Cardiac muscle cell (in vitro differentiated cells and primary cell): ENCODE results near the gene EIF5. TPM values are rescaled to one million over a fixed set of nuclear protein-coding genes. Genes with fewer than 3 reads are reported as not detected.
A peak's percentile ranks its signal among the peaks of the same experiment; 100 is the strongest.

Experiments
- DNase-seq, 2 donors: peaks; one replicate each; pipeline versions ENCODE4 v3.0.0 to v3.0.0-alpha.2; 2010 to 2017; ENCODE audit warnings: low read depth in 1 of 2, low spot score in 1 of 2
- H3K27ac ChIP-seq: fragments of 200-600 bp; sonication (generic); 2 replicates; pipeline ENCODE4 v1.5.1; 2016
- H3K27me3 ChIP-seq: fragments of 200-600 bp; sonication (generic); 2 replicates; pipeline ENCODE4 v1.6.0; 2016; ENCODE audit warnings: control low read depth
- H3K36me3 ChIP-seq: fragments of 200-600 bp; sonication (generic); 2 replicates; pipeline ENCODE4 v1.5.1; 2016; ENCODE audit warnings: control low read depth
- H3K4me1 ChIP-seq: fragments of 200-600 bp; sonication (generic); 2 replicates; pipeline ENCODE4 v1.8.1; 2017; ENCODE audit warnings: low read depth, mild to moderate bottlenecking, mixed run types
- H3K4me3 ChIP-seq: fragments of 200-600 bp; sonication (generic); 2 replicates; pipeline ENCODE4 v1.5.1; 2016; ENCODE audit warnings: mild to moderate bottlenecking
- H3K9me3 ChIP-seq: fragments of 200-600 bp; sonication (generic); 2 replicates; pipeline ENCODE4 v1.5.1; 2017; ENCODE audit warnings: low read depth, mild to moderate bottlenecking, control low read depth
- polyA plus RNA-seq: library from polyadenylated mRNA; unstranded; fragments of >200 nt; fragmentation: Nextera tagmentation; extraction: Ambion mirVana; gene quantifications from 2 replicates; pipeline ENCODE4 v1.2.1, GENCODE V29; 2016
- total RNA-seq: library from RNA; depleted of rRNA; stranded (reverse); fragments of >200 nt; gene quantifications from 2 replicates; pipeline ENCODE4 v1.2.3, GENCODE V29; 2016
- TF ChIP-seq, protein P1 (sequence below): IDR thresholded peaks from 2 replicates; pipeline ENCODE4 v1.5.1; 2012; ENCODE audit warnings: low read depth, mild to moderate bottlenecking, low read length

The EIF5 gene
- total and polyA plus RNA-seq, 2 experiments from 2014 or later, result 149 to 441 TPM

DNA sequence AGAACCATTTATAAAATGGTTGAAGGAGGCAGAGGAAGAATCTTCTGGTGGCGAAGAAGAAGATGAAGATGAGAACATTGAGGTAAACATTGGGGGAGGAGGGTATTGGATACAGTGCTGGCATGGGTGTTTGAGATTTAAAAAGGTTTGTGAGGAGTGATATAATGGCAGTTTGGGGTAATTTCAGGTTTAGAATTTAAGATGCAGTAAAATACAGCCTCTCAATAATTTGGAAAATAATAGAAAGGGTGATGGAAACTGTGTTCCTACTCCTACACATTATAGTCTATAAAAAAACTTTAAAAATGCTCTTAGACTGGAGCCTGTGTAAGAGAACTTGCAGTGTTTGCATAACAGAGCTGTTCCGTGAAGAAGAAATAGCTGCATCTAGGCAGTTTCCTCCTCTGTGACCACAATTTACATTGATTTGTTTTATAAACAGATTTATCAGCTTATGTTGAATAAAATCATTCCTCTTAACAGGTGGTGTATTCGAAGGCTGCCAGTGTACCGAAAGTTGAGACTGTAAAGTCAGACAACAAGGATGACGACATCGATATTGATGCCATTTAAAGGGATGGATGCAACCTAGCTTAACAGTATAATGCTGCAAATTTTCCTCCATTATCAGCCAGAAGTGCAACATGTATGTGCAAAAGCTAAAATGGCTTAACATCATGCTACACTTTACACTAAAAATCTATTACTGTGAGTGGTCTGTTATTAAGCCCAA, 6.6 kb downstream of the EIF5 start:
- no peak overlapping the region for H3K27ac ChIP-seq
- peaks cover 3% of the 10 kb centered on the region for H3K4me1 ChIP-seq
- peaks cover 91% of the 10 kb centered on the region for H3K36me3 ChIP-seq
- H3K9me3 ChIP-seq, result no peaks in the 10 kb centered on the region
- DNase-seq, result no peak
- H3K27me3 ChIP-seq, result no peaks in the 10 kb centered on the region
- no peak overlapping the region for H3K4me3 ChIP-seq
- TF ChIP-seq, protein P1, sequence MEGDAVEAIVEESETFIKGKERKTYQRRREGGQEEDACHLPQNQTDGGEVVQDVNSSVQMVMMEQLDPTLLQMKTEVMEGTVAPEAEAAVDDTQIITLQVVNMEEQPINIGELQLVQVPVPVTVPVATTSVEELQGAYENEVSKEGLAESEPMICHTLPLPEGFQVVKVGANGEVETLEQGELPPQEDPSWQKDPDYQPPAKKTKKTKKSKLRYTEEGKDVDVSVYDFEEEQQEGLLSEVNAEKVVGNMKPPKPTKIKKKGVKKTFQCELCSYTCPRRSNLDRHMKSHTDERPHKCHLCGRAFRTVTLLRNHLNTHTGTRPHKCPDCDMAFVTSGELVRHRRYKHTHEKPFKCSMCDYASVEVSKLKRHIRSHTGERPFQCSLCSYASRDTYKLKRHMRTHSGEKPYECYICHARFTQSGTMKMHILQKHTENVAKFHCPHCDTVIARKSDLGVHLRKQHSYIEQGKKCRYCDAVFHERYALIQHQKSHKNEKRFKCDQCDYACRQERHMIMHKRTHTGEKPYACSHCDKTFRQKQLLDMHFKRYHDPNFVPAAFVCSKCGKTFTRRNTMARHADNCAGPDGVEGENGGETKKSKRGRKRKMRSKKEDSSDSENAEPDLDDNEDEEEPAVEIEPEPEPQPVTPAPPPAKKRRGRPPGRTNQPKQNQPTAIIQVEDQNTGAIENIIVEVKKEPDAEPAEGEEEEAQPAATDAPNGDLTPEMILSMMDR, result no peak

GRCh38 chr14:103341250-103342129, 7.5 kb downstream of the EIF5 start:
- H3K27me3 ChIP-seq, result no peaks in the 10 kb centered on the region
- peaks cover 82% of the 10 kb centered on the region for H3K36me3 ChIP-seq
- TF ChIP-seq, protein P1, result no peak

GRCh38 chr14:103343164-103343879, 9.3 kb downstream of the EIF5 start:
- TF ChIP-seq, protein P1, result no peak
- DNase-seq, result peak in 1 of 2 donors; percentile 15
- no peak overlapping the region for H3K4me3 ChIP-seq
- peak overlapping the region; percentile 20 for H3K27ac ChIP-seq
- H3K27me3 ChIP-seq, result no peaks in the 10 kb centered on the region
- no peaks in the 10 kb centered on the region for H3K4me1 ChIP-seq
- H3K36me3 ChIP-seq, result peaks cover 64% of the 10 kb centered on the region
- no peaks in the 10 kb centered on the region for H3K9me3 ChIP-seq

More at GRCh38 chr14:103341250-103342129, 7.5 kb downstream of the EIF5 start:
- no peak overlapping the region for H3K27ac ChIP-seq
- no peak for DNase-seq
- no peaks in the 10 kb centered on the region for H3K4me1 ChIP-seq
- no peaks in the 10 kb centered on the region for H3K9me3 ChIP-seq
- H3K4me3 ChIP-seq, result no peak overlapping the region

- H3K36me3 ChIP-seq, result peaks cover 56% of the 10 kb centered on the region
- H3K27ac ChIP-seq, result peak overlapping the region; percentile 20
- H3K4me3 ChIP-seq, result no peak overlapping the region
- DNase-seq, result no peak
- H3K27me3 ChIP-seq, result no peaks in the 10 kb centered on the region
- no peaks in the 10 kb centered on the region for H3K4me1 ChIP-seq
- TF ChIP-seq, protein P1, result no peak
- no peaks in the 10 kb centered on the region for H3K9me3 ChIP-seq
Measured at GRCh38 chr14:103343905-103344797, 10.1 kb downstream of the EIF5 start.
